Panc1 (cell line): ENCODE data around the gene SRMS. TPM values are rescaled to one million over a fixed set of nuclear protein-coding genes. Genes with fewer than 3 reads are reported as not detected.

ENCODE experiments used
- ATAC-seq: fragments of 200-7000 bp; cut with Tn5 transposase; 2 replicates; pipeline ENCODE4 v1.9.1; 2020; ENCODE audit warnings: mild to moderate bottlenecking, moderate library complexity
- BruUV-seq: library from RNA; stranded (reverse); fragments of 400-500 nt; replicated peaks from 2 replicates; lab custom pipeline; 2021; lab: Mats Ljungman, UMichigan
- CTCF ChIA-PET: fragments of 300-600 bp; sonication (Branson Sonifier 250); formaldehyde crosslinking; loops from one replicate; lab custom pipeline; 2022; ENCODE audit warnings: antibody characterized with exemption; lab: Charles Lee
- POLR2A ChIA-PET: fragments of 300-600 bp; sonication (Branson Sonifier 250); formaldehyde crosslinking; loops from one replicate; lab custom pipeline; 2022; ENCODE audit warnings: antibody characterized with exemption; lab: Charles Lee
- DNase-seq: peaks from one replicate; pipeline ENCODE4 v3.0.0-alpha.2; 2010; ENCODE audit warnings: low read depth, low spot score
- H3K27ac ChIP-seq: 2 replicates; pipeline ENCODE4 v1.5.1; 2011; ENCODE audit warnings: mild to moderate bottlenecking, low read length, inconsistent platforms
- H3K27me3 ChIP-seq: fragments of 200-500 bp; sonication (Bioruptor generic); 2 replicates; pipeline ENCODE4 v1.6.0; 2014; ENCODE audit warnings: low read length, inconsistent platforms; ENCODE audit not compliant: control insufficient read depth, insufficient read depth
- H3K36me3 ChIP-seq: fragments of 200-500 bp; sonication (Bioruptor generic); 2 replicates; pipeline ENCODE4 v1.5.1; 2014; ENCODE audit warnings: inconsistent platforms, mild to moderate bottlenecking, low read length, moderate library complexity; ENCODE audit not compliant: control insufficient read depth, insufficient read depth
- H3K4me1 ChIP-seq: 2 replicates; pipeline ENCODE4 v1.5.1; 2011; ENCODE audit warnings: inconsistent platforms, mild to moderate bottlenecking, low read length, moderate library complexity; ENCODE audit not compliant: control insufficient read depth, insufficient read depth
- H3K4me3 ChIP-seq, 2 experiments: 2 replicates each; pipeline ENCODE4 v1.5.1; 2011 to 2012; ENCODE audit warnings: low read depth in 2 of 2, low read length in 2 of 2, mild to moderate bottlenecking in 2 of 2, inconsistent platforms in 1 of 2, moderate library complexity in 1 of 2
- H3K9me3 ChIP-seq: fragments of 200-500 bp; sonication (Bioruptor generic); 2 replicates; pipeline ENCODE4 v1.5.1; 2014; ENCODE audit warnings: low read depth, mild to moderate bottlenecking, inconsistent platforms, low read length, moderate library complexity; ENCODE audit not compliant: control insufficient read depth, insufficient read depth
- POLR2AphosphoS5 ChIP-seq: IDR thresholded peaks from 2 replicates; pipeline ENCODE4 v1.6.1; 2012; ENCODE audit warnings: mild to moderate bottlenecking, low read depth, low read length, moderate library complexity
- SIN3A ChIP-seq: IDR thresholded peaks from 2 replicates; pipeline ENCODE4 v1.6.1; 2012; ENCODE audit warnings: low read depth, mild to moderate bottlenecking, low read length, moderate library complexity, borderline replicate concordance; ENCODE audit not compliant: insufficient read depth
- TCF7L2 ChIP-seq: IDR thresholded peaks from 2 replicates; pipeline ENCODE4 v1.6.1; 2011; ENCODE audit warnings: mild to moderate bottlenecking, low read depth, low read length, inconsistent platforms
- in situ Hi-C: cut with HindIII; loops from 2 replicates; pipeline ENCODE4 v1.10.0; 2016; ENCODE audit warnings: low sequenced_read_pairs, low pct_unique_long_range_greater_than_20kb
- intact Hi-C: fragments of 100-400 bp; cut with micrococcal nuclease; formaldehyde crosslinking; loops from one replicate; pipeline ENCODE4 v1.10.0; 2022; ENCODE audit not compliant: unreplicated experiment
- total RNA-seq: library from RNA; stranded (reverse); gene quantifications from one replicate; pipeline ENCODE4 v1.2.1, GENCODE V29; 2021; ENCODE audit not compliant: unreplicated experiment
- TF ChIP-seq, protein P1 (sequence below), 2 experiments: IDR thresholded peaks; 2 replicates each; pipeline ENCODE4 v1.6.1; 2011 to 2012; ENCODE audit warnings: low read depth in 2 of 2, control low read depth in 1 of 2, low read length in 1 of 2, mild to moderate bottlenecking in 1 of 2, moderate library complexity in 1 of 2; ENCODE audit not compliant: insufficient read depth in 1 of 2
- TF ChIP-seq, protein P2 (sequence below): fragments of 450-650 bp; IDR thresholded peaks from 2 replicates; pipeline ENCODE4 v1.5.1; 2017; ENCODE audit warnings: mild to moderate bottlenecking

Gene SRMS
- total RNA-seq, 1 experiment from 2014 or later, result not detected

DNA sequence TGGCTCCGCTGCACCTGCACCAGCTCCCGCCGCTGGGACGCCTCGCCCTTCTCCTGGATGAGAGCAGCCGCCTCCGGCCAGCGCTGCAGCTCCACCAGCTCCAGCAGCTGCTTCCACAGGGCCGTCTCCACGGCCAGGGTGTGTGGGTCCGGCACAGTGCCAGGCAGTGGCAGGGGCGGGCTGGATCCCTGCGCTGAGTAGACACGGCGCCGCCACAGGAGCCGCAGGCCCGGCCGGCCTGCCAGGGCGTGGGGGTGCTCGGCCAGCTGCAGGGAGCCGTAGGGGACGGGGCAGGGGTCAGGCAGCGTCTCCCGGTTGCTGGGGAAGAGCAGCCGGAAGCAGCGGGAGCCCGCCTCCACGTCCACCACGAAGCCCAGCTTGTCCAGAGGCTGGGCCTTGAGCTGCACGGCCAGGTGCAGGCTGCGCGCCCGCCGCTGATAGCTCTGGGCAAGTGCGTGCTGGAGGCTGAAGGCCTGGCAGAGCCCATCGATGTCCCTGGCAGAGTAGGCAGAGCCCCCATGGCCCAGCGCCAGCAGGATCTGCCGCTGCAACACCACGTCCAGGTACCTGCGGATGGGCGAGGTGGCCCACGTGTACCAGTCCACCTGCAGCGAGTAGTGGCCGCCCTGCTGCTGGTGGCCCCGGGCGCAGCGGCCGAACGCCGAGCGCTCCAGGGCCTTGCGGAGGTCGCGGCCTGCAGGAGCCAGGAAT lies 15.8 kb upstream of the SRMS start:
- H3K4me3 ChIP-seq, result no peak overlapping the region
- no peaks in the 10 kb centered on the region for H3K4me1 ChIP-seq
- no peak overlapping the region for H3K27ac ChIP-seq
- no peaks in the 10 kb centered on the region for H3K27me3 ChIP-seq
- ATAC-seq (no peak), DNase-seq (no peak)
- ChIA-PET POLR2A (no interaction called here), CTCF (no interaction called here)
- in situ Hi-C loops (no loop called here), intact Hi-C loops (no loop called here)
- H3K9me3 ChIP-seq, result no peaks in the 10 kb centered on the region
- no TSS peak for BruUV-seq
- TF ChIP-seq POLR2AphosphoS5, result no peak
- TF ChIP-seq, protein P1, sequence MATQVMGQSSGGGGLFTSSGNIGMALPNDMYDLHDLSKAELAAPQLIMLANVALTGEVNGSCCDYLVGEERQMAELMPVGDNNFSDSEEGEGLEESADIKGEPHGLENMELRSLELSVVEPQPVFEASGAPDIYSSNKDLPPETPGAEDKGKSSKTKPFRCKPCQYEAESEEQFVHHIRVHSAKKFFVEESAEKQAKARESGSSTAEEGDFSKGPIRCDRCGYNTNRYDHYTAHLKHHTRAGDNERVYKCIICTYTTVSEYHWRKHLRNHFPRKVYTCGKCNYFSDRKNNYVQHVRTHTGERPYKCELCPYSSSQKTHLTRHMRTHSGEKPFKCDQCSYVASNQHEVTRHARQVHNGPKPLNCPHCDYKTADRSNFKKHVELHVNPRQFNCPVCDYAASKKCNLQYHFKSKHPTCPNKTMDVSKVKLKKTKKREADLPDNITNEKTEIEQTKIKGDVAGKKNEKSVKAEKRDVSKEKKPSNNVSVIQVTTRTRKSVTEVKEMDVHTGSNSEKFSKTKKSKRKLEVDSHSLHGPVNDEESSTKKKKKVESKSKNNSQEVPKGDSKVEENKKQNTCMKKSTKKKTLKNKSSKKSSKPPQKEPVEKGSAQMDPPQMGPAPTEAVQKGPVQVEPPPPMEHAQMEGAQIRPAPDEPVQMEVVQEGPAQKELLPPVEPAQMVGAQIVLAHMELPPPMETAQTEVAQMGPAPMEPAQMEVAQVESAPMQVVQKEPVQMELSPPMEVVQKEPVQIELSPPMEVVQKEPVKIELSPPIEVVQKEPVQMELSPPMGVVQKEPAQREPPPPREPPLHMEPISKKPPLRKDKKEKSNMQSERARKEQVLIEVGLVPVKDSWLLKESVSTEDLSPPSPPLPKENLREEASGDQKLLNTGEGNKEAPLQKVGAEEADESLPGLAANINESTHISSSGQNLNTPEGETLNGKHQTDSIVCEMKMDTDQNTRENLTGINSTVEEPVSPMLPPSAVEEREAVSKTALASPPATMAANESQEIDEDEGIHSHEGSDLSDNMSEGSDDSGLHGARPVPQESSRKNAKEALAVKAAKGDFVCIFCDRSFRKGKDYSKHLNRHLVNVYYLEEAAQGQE (IDR thresholded peaks at IDR 0.05; ENCODE audit: insufficient read depth in 1 of 2, low read depth in 2 of 2, low read length in 1 of 2), result no peak
- TF ChIP-seq SIN3A, result no peak
- TF ChIP-seq, protein P2, sequence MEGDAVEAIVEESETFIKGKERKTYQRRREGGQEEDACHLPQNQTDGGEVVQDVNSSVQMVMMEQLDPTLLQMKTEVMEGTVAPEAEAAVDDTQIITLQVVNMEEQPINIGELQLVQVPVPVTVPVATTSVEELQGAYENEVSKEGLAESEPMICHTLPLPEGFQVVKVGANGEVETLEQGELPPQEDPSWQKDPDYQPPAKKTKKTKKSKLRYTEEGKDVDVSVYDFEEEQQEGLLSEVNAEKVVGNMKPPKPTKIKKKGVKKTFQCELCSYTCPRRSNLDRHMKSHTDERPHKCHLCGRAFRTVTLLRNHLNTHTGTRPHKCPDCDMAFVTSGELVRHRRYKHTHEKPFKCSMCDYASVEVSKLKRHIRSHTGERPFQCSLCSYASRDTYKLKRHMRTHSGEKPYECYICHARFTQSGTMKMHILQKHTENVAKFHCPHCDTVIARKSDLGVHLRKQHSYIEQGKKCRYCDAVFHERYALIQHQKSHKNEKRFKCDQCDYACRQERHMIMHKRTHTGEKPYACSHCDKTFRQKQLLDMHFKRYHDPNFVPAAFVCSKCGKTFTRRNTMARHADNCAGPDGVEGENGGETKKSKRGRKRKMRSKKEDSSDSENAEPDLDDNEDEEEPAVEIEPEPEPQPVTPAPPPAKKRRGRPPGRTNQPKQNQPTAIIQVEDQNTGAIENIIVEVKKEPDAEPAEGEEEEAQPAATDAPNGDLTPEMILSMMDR, result no peak
- TF ChIP-seq TCF7L2, result no peak
- H3K36me3 ChIP-seq, result no peaks in the 10 kb centered on the region

DNA sequence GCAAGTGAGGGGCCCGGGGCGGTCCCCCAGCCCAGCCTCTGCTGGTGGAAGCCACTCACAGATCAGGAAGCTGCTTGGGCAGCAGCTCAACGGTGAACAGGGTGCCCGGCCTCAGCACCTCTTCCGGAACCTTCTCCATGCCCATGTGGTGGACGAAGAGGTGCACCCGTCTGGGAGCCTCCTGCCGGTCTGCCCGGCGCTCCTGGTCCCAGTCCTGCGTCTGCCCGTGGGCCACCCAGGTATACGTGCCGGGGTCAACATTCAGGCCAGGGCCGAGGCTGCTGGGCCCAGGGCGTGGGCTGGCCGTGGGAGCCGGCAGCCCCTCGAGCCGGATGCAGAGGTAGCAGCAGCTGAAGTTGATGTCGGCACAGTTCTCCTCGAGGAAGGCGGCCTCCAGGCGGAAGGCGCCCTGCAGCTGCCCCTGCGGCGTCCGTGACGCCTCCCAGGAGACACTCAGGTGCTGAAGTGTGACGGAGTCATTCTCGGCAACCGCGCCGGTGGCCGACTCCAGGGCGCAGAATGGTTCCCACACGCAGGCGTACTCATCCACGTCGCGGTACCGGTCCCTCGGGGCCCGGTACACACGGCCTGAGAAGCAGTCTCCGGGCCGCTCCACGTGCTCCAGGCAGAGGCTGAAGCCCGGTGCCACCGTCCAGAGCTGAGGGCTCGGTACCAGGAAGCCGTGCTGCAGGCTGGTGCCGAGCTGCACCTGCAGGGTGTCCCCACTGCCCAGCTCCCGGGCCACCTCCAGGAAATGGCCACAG lies 15.1 kb upstream of the SRMS start:
- H3K36me3 ChIP-seq, result no peaks in the 10 kb centered on the region
- DNase-seq, result no peak
- ChIA-PET POLR2A (no interaction called here), CTCF (no interaction called here)
- TF ChIP-seq SIN3A (no peak), TCF7L2 (no peak), POLR2AphosphoS5 (no peak)
- TF ChIP-seq, protein P1 (IDR thresholded peaks at IDR 0.05; ENCODE audit: insufficient read depth in 1 of 2, low read depth in 2 of 2, low read length in 1 of 2), result no peak
- TF ChIP-seq, protein P2, result no peak
- no peak overlapping the region for H3K27ac ChIP-seq
- in situ Hi-C loops (no loop called here), intact Hi-C loops (no loop called here)
- BruUV-seq, result no TSS peak
- ATAC-seq, result no peak
- no peaks in the 10 kb centered on the region for H3K9me3 ChIP-seq
- H3K4me3 ChIP-seq, result no peak overlapping the region
- no peaks in the 10 kb centered on the region for H3K27me3 ChIP-seq
- H3K4me1 ChIP-seq, result no peaks in the 10 kb centered on the region
